ENCODE measurements around the gene POLR2C.

POLR2C gene

GRCh38 chr16:57422026-57422944, 40.2 kb upstream of the POLR2C start:
- TF ChIP-seq, protein P1, sequence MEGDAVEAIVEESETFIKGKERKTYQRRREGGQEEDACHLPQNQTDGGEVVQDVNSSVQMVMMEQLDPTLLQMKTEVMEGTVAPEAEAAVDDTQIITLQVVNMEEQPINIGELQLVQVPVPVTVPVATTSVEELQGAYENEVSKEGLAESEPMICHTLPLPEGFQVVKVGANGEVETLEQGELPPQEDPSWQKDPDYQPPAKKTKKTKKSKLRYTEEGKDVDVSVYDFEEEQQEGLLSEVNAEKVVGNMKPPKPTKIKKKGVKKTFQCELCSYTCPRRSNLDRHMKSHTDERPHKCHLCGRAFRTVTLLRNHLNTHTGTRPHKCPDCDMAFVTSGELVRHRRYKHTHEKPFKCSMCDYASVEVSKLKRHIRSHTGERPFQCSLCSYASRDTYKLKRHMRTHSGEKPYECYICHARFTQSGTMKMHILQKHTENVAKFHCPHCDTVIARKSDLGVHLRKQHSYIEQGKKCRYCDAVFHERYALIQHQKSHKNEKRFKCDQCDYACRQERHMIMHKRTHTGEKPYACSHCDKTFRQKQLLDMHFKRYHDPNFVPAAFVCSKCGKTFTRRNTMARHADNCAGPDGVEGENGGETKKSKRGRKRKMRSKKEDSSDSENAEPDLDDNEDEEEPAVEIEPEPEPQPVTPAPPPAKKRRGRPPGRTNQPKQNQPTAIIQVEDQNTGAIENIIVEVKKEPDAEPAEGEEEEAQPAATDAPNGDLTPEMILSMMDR (IDR thresholded peaks at IDR 0.05; ENCODE audit: insufficient read depth, low read length, missing control alignments): peak; percentile 73
- CTCF ChIA-PET: interaction anchor here (0.5 to 11.8 kb wide), 27 partner anchors 8 to 343 kb away, joined by 3 to 923 read pairs (median 3); partner anchors contain the start of genes CIAPIN1, COQ9, CPNE2 and DOK4
- no peak overlapping the region for H3K4me3 ChIP-seq (ENCODE audit: low read depth, low read length)
- peak; percentile 5 for DNase-seq (ENCODE audit: low read depth, low spot score)
- POLR2A ChIA-PET: interaction anchor here (1.5 kb wide), 1 partner anchor 122 kb away, joined by 7 read pairs; no protein-coding TSS in a partner anchor

GRCh38 chr16:57423152-57423551, 39.3 kb upstream of the POLR2C start:
- ChIA-PET CTCF (interaction anchor here (0.9 to 11.8 kb wide), 16 partner anchors 9 to 339 kb away, joined by 3 to 923 read pairs (median 6); partner anchors contain the start of genes CIAPIN1, COQ9, CPNE2 and DOK4), POLR2A (interaction anchor here (1.5 kb wide), 1 partner anchor 123 kb away, joined by 7 read pairs; no protein-coding TSS in a partner anchor)
- TF ChIP-seq, protein P1 (IDR thresholded peaks at IDR 0.05; ENCODE audit: insufficient read depth, low read length, missing control alignments): no peak
- no peak overlapping the region for H3K4me3 ChIP-seq (ENCODE audit: low read depth, low read length)
- DNase-seq (ENCODE audit: low read depth, low spot score): no peak

DNA sequence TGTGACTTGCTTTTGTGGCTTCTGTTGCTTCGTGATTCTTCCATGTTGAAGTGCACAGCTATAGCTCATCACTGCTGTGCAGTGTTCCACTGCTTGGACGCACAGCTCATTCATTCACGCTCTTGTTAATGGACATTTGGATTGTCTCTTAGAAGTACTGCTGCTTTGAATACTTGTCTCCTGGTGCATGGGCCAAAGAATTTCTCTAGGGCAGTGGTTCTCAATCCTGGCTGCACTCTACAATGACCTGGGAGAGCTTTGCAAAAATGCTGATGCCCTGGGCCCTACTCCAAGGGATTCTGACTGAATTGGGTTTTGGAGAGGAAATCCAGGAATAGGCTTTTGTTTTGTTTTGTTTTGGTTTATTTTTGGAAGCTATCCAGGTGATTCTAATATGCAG, 37.9 kb upstream of the POLR2C start:
- ChIA-PET CTCF (interaction anchor here (1.4 to 11.8 kb wide), 4 partner anchors 17 to 114 kb away, joined by 3 to 923 read pairs (median 276); partner anchors contain the start of genes CIAPIN1 and COQ9), POLR2A (no interaction called here)
- TF ChIP-seq, protein P1 (IDR thresholded peaks at IDR 0.05; ENCODE audit: insufficient read depth, low read length, missing control alignments): no peak
- no peak for DNase-seq (ENCODE audit: low read depth, low spot score)
- H3K4me3 ChIP-seq (ENCODE audit: low read depth, low read length): no peak overlapping the region

GRCh38 chr16:57426356-57426755, 36.1 kb upstream of the POLR2C start:
- H3K4me3 ChIP-seq (ENCODE audit: low read depth, low read length): no peak overlapping the region
- ChIA-PET CTCF (interaction anchor here (0.9 to 11.8 kb wide), 5 partner anchors 9 to 116 kb away, joined by 3 to 923 read pairs (median 4); partner anchors contain the start of gene POLR2C), POLR2A (no interaction called here)
- no peak for DNase-seq (ENCODE audit: low read depth, low spot score)
- TF ChIP-seq, protein P1 (IDR thresholded peaks at IDR 0.05; ENCODE audit: insufficient read depth, low read length, missing control alignments): no peak

GRCh38 chr16:57427307-57427706, 35.2 kb upstream of the POLR2C start:
- DNase-seq (ENCODE audit: low read depth, low spot score): no peak
- H3K4me3 ChIP-seq (ENCODE audit: low read depth, low read length): no peak overlapping the region
- CTCF ChIA-PET: interaction anchor here (0.8 to 11.8 kb wide), 3 partner anchors 8 to 117 kb away, joined by 3 to 923 read pairs (median 17); no protein-coding TSS in a partner anchor
- POLR2A ChIA-PET: no interaction called here
- TF ChIP-seq, protein P1 (IDR thresholded peaks at IDR 0.05; ENCODE audit: insufficient read depth, low read length, missing control alignments): no peak

DNA sequence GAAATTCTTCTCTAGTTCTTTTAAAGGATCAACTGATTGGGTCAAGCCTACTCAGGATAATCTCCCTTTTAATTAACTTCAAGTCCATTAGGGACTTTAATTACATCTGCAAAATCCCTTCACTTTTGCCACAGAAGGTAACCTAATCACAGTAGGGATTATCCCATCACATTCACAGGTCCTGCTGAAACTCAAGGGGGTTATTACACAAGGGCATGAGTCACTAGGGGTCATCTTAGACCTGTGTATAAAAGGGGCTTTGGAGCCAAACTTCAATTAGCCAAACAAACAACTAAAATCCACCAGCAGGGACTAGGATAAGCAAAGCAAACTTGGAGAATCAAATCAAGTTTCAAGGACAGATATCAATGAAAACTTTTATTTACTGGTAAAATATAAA, 34.7 kb upstream of the POLR2C start:
- TF ChIP-seq, protein P1 (IDR thresholded peaks at IDR 0.05; ENCODE audit: insufficient read depth, low read length, missing control alignments): no peak
- ChIA-PET CTCF (no interaction called here), POLR2A (no interaction called here)
- no peak for DNase-seq (ENCODE audit: low read depth, low spot score)
- H3K4me3 ChIP-seq (ENCODE audit: low read depth, low read length): no peak overlapping the region

Measured in AG04449 (cell line).